Brain microvascular endothelial cell (primary cell): ENCODE data around the gene CAST.

ENCODE experiments used
- DNase-seq: peaks from one replicate; pipeline ENCODE4 v3.0.0-alpha.2; 2020
- H3K27ac ChIP-seq: fragments of 250-450 bp; sonication (Bioruptor Pico); 2 replicates; pipeline ENCODE4 v1.5.1; 2020; ENCODE audit warnings: mild to moderate bottlenecking, moderate library complexity
- H3K27me3 ChIP-seq: fragments of 250-450 bp; sonication (Bioruptor Pico); replicated peaks from 2 replicates; pipeline ENCODE4 v1.5.1; 2020; ENCODE audit warnings: mild to moderate bottlenecking
- H3K36me3 ChIP-seq: fragments of 250-450 bp; sonication (Bioruptor Pico); replicated peaks from 2 replicates; pipeline ENCODE4 v1.5.1; 2020; ENCODE audit warnings: mild to moderate bottlenecking
- H3K4me3 ChIP-seq: 2 replicates; pipeline ENCODE4 v1.5.1; 2011; ENCODE audit warnings: low read depth, mild to moderate bottlenecking, control low read depth, low read length, moderate library complexity
- CTCF ChIP-seq: IDR thresholded peaks from 2 replicates; pipeline ENCODE4 v1.5.1; 2011; ENCODE audit warnings: low read depth, mild to moderate bottlenecking, moderate library complexity, low read length, control low read depth, inconsistent platforms; ENCODE audit errors: missing control alignments
- in situ Hi-C: cut with HindIII; loops from 2 replicates; pipeline ENCODE4 v1.10.0; 2017; ENCODE audit warnings: low sequenced_read_pairs, low pct_ligation_motif_present

CAST gene

GRCh38 chr5:96648023-96648422 is 14.2 kb upstream of the CAST start:
- Histone ChIP-seq H3K27ac (no peak overlapping the region), H3K4me3 (no peak overlapping the region), H3K36me3 (no peaks in the 10 kb centered on the region), H3K27me3 (no peaks in the 10 kb centered on the region)
- no peak for DNase-seq
- in situ Hi-C loops: no loop called here
- TF ChIP-seq CTCF: no peak

- in situ Hi-C loops: no loop called here
- no peak overlapping the region for H3K4me3 ChIP-seq
- DNase-seq: no peak
- no peaks in the 10 kb centered on the region for H3K36me3 ChIP-seq
- H3K27ac ChIP-seq: no peak overlapping the region
- no peak for TF ChIP-seq CTCF
- no peaks in the 10 kb centered on the region for H3K27me3 ChIP-seq
Measured at GRCh38 chr5:96648593-96648992, 13.6 kb upstream of the CAST start.

GRCh38 chr5:96649251-96649662 is 12.9 kb upstream of the CAST start:
- no peak for DNase-seq
- TF ChIP-seq CTCF: no peak
- H3K4me3 ChIP-seq: no peak overlapping the region
- no peaks in the 10 kb centered on the region for H3K27me3 ChIP-seq
- in situ Hi-C loops: no loop called here
- H3K36me3 ChIP-seq: no peaks in the 10 kb centered on the region
- no peak overlapping the region for H3K27ac ChIP-seq

GRCh38 chr5:96649681-96650540 is 12.3 kb upstream of the CAST start:
- DNase-seq: no peak
- Histone ChIP-seq H3K27me3 (no peaks in the 10 kb centered on the region), H3K4me3 (no peak overlapping the region), H3K27ac (no peak overlapping the region), H3K36me3 (no peaks in the 10 kb centered on the region)
- in situ Hi-C loops: no loop called here
- no peak for TF ChIP-seq CTCF

- Histone ChIP-seq H3K27me3 (no peaks in the 10 kb centered on the region), H3K36me3 (no peaks in the 10 kb centered on the region), H3K4me3 (no peak overlapping the region), H3K27ac (no peak overlapping the region)
- DNase-seq: no peak
- in situ Hi-C loops: no loop called here
- TF ChIP-seq CTCF: no peak
Measured at GRCh38 chr5:96651047-96651446, 11.1 kb upstream of the CAST start.
